Measurements from ENCODE around the gene GNAI1.

The GNAI1 gene

DNA sequence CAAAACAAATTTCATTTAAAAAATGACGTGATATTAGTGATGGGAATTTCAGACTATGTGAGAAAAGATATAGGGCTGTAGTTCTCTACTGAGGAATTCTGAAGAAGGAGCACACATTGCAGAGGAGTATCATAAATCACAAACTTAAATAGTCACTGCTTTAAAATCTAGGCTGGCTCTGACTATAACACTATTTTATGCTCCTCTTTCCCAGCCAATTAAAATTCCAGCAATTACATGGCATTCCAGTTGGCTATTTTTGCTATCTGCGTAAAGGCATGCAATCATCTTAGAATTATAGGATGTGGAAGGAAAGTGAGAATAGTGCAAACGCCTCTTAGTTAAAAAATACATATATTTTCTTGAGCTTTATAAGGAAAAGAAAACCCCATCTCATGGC lies 123.1 kb downstream of the GNAI1 start:
- DNase-seq: no peak

DNA sequence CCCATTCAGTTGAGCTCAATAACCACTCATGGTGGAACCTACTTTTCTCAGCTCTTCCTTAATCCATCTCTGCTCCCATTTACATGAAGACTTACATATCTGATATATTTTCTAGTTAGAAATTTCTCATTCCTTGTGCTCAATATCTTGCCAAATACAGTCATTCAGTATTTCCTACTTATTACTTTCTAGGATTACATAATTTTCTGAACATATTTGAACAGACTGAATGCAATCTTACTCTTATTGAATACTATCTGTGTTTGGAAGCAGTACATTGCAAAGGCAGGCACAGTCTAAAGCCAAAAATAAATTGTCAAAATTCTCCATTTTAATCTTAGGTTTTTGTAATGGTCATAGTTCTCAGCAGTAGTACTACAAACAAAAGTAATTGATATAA lies 126.0 kb downstream of the GNAI1 start:
- DNase-seq: no peak

DNA sequence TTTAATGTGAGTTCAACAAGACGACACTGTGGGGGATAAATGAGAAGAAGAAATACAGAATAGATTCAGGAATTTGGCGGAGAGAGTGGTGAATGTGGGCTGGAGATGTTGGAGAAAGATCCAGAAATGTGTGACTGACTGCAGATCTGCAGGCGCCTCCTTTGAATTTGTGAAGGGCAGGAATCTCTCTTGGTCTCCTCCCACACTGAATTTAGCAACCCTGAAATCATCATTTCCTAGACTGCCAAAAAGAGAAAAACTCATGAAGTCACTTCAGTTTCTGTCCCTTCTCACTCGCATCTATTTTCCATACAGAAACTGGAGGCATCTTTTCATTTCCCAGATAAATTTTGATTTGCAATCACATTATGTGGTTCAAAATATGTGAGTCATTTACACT lies 128.7 kb downstream of the GNAI1 start:
- peak; percentile 11 for DNase-seq

DNA sequence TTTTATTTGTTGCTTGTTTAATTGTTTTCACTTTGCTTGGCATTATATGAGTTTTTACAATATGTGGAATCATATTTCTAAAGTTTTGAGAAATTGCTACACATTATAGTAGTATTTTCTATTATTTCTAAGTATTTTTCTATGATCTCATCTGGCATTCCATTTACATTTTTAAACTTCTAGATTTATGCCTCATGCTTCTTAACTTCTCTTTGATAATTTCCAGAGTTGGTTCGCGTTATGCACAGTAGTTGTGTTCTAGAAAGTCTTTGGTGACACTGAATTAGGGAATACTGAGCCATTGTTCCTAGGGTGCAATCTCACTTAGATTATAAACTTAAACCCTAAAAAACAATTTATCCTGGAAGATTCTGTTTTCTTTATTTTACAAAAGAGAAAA lies 129.2 kb downstream of the GNAI1 start:
- no peak for DNase-seq

DNA sequence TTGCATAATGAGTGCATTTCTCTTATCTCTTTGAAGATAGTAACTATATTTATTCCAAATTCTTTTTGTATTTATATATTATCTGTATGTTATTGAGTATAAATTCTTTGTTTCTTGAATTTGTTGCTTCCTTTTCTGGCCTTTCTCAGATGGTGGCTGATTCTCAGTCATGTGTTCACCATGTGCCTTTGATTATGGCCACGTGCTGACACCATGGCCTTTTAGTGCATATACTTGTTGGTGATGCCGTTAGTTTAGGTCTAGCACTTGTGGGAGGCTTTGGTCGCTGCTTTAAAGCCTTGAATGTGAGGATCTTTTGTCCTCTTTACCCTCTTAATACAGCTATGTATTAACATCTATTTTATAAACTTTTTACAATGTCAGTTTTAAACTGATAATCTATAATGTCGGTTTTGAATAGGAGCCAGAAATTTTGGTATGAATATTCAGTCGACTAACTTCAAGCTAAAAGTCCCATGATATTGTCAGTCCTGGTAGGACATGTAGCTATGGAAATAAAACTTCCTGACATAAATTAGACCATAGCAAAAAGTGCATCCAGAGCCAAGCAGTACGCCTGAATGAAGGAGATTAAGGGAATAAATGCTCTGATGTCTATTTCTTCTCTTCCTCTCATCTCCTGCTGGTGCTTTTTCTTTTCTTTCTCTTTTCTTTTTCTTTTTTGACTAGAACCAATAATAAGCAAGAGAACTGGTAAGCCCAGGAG lies 130.3 kb downstream of the GNAI1 start:
- DNase-seq: no peak

DNA sequence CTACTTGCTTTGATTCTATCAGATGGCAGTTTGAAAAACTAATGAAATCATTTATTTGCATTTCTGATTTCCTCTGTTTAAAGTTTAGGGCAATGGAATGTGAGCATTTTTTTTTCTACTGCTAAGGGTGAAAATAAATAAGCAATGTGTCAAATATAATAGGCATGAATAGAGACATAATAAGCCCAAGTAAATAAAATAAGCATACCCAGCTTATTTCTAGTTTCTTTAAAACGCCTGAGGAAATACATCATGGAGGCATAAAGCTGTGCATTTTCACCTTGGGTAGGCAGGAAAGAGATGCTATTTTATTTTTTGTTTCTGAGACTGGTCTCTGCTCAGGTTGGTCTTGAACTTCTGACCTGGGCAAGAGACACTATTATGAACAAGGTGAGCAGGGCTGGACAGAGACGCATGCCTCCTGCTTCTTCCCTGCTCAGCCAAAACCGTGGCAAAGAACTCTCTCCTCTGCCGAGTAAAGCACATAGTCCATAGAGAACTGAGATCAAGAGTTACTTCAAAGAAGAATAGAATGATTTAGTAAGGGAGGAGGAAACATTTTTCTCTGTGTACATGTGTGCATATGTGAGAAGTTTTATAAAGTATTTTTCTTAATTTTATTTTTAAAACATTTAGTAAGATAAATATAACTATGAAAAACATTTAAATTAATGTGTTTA lies 138.1 kb downstream of the GNAI1 start:
- DNase-seq: no peak

DNA sequence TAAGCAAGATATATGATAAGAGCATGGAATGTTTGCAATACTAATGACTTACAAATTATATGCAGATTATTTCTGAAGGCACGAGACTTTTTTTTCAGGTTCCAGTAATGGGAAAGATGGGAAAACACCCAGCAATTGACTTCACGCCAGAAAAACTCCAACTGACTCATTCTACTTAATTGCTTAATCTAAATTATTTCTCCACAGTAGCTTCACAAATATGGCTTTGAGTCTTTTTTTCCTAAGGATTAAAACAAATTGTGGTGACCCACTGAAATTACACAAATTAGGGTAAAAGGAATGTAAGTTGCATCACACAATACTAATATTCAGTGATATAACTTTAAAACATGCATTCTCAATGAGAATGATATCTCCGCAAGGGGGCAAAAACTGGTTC lies 138.7 kb downstream of the GNAI1 start:
- DNase-seq: peak; percentile 54

DNA sequence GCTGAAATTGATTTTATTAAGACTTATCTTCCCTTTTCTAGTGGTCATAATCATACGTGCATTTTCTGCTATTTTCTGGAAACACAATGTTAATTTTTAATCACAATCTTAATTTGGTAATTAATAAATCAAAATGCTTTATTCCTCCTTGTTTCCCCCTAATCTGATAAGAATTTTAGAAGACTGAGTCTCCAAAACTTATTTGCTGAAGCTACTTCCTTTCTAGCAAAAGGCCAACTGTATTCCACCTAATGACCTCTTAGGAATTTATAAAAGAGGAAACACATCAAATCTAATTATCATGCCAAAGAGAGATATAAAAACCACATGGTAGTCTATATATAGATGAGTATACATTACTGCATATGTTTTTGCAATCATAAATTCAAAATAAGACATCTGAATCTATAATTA lies 140.6 kb downstream of the GNAI1 start:
- DNase-seq: no peak
